22Rv1 (cell line): ENCODE measurements around the gene BRAT1.

Source experiments
- ZFX ChIP-seq: fragments of 450-650 bp; IDR thresholded peaks from 2 replicates; pipeline ENCODE4 v1.6.1; 2017; ENCODE audit warnings: antibody characterized with exemption, borderline replicate concordance
- TF ChIP-seq, protein P1 (sequence below): fragments of 450-650 bp; IDR thresholded peaks from 2 replicates; pipeline ENCODE4 v1.5.1; 2017; ENCODE audit warnings: mild to moderate bottlenecking

DNA sequence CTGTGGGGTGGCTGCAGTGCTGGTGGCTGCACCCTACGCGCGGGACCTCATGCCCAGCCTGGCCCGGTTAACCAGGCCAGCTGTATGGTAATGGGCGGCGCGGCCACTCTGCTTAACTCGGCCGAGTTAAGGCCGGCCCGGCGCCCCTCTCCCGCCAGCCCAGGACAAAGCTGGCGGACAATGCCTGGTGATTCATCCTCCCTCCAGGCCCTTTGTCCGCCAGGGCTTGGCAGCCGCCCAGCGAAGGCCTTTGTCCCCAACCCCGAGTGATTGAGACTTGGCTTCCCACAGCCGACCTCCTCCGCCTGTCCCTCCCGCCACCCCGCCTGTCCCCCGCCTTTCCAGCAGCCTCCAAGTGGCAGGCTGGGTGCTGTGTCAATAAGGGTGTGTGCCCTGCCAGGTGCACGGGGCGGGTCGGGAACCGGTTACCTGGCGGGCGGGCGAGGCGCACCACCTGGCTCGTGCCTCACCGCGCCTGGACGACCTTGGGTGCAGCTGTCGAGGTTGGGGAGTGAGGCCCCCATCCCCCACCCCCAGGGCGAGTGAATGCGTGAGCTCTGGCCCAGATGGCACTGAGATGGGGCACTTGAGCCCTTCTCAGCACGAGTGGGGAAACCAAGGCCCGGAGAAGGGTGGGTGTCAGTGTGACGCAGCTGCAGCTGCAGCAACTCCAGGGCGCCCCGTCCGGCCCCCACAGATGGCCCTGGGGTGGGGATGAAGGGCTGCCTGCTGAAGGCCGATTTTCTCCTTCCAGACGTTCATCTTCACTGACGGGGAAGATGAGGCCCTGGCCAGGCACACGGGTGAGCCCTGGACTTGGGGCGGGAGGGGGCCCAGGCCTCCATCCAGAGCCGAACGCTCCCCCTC, 31.1 kb downstream of the BRAT1 start:
- TF ChIP-seq, protein P1, sequence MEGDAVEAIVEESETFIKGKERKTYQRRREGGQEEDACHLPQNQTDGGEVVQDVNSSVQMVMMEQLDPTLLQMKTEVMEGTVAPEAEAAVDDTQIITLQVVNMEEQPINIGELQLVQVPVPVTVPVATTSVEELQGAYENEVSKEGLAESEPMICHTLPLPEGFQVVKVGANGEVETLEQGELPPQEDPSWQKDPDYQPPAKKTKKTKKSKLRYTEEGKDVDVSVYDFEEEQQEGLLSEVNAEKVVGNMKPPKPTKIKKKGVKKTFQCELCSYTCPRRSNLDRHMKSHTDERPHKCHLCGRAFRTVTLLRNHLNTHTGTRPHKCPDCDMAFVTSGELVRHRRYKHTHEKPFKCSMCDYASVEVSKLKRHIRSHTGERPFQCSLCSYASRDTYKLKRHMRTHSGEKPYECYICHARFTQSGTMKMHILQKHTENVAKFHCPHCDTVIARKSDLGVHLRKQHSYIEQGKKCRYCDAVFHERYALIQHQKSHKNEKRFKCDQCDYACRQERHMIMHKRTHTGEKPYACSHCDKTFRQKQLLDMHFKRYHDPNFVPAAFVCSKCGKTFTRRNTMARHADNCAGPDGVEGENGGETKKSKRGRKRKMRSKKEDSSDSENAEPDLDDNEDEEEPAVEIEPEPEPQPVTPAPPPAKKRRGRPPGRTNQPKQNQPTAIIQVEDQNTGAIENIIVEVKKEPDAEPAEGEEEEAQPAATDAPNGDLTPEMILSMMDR: no peak
- TF ChIP-seq ZFX: no peak
